Measurements from ENCODE around the gene PROX2. TPM values are rescaled to one million over a fixed set of nuclear protein-coding genes. Genes with fewer than 3 reads are reported as not detected.

Gene PROX2
- total RNA-seq, 1 donor from 2014 or later = not detected

DNA sequence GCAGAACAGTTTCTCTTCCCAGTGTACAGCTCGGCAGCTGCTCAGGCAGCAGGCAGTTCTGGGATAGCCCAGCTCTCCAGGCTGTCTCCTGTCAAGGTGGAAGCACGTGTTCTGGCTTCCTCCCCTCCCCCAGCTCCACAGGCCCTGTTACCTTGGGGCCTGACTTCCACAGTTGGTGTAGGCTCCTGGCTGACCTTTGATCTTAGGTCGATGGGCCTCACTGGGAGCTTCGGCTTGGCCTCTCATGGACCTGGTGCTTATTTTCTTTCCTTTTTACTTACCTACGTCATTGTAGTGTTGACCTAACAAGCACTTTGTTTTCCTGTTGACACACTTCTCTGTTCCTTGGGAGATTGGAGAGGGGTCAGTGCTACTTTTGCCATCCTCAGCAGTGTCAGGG is 22.7 kb upstream of the PROX2 start:
- Histone ChIP-seq H3K27ac (ENCODE audit: low read depth, low read length) (no peak overlapping the region), H3K9ac (ENCODE audit: low read depth in 1 of 3, low read length in 3 of 3) (no peak overlapping the region), H3K36me3 (ENCODE audit: control insufficient read depth in 3 of 3, insufficient read depth in 3 of 3, low read length in 3 of 3) (peaks cover 81 to 94% (median 90%) of the 10 kb centered on the region in 3 donors), H3K9me3 (ENCODE audit: control insufficient read depth in 3 of 3, low read length in 3 of 3) (no peaks in the 10 kb centered on the region), H3K4me1 (ENCODE audit: control insufficient read depth in 3 of 3, insufficient read depth in 3 of 3, low read length in 3 of 3) (no peaks in the 10 kb centered on the region), H3K27me3 (ENCODE audit: control insufficient read depth in 3 of 3, insufficient read depth in 3 of 3, low read length in 3 of 3) (no peaks in the 10 kb centered on the region), H3K4me3 (ENCODE audit: low read length in 3 of 3) (no peak overlapping the region)

DNA sequence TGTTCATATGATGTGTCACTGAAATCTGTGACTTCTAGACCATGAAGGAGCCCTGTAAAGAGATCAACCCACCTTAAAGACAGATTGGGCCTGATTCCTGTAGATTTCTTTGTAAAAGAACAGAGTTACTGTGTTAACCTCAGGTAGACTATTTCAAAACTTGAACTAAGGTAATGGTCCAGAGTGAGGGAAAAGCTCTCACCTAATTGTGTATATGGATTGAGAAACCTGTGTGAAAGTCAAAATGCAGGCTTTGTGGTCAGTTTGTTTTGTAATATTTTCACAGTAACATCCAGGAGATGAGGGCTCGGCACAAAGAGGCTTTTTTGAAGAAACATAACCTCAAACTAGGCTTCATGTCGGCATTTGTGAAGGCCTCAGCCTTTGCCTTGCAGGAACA is 22.1 kb upstream of the PROX2 start:
- H3K9ac ChIP-seq (ENCODE audit: low read depth in 1 of 3, low read length in 3 of 3) = no peak overlapping the region
- no peak overlapping the region for H3K4me3 ChIP-seq (ENCODE audit: low read length in 3 of 3)
- no peaks in the 10 kb centered on the region for H3K27me3 ChIP-seq (ENCODE audit: control insufficient read depth in 3 of 3, insufficient read depth in 3 of 3, low read length in 3 of 3)
- H3K36me3 ChIP-seq (ENCODE audit: control insufficient read depth in 3 of 3, insufficient read depth in 3 of 3, low read length in 3 of 3) = peaks cover 84 to 95% (median 93%) of the 10 kb centered on the region in 3 donors
- no peak overlapping the region for H3K27ac ChIP-seq (ENCODE audit: low read depth, low read length)
- H3K9me3 ChIP-seq (ENCODE audit: control insufficient read depth in 3 of 3, low read length in 3 of 3) = no peaks in the 10 kb centered on the region
- no peaks in the 10 kb centered on the region for H3K4me1 ChIP-seq (ENCODE audit: control insufficient read depth in 3 of 3, insufficient read depth in 3 of 3, low read length in 3 of 3)

DNA sequence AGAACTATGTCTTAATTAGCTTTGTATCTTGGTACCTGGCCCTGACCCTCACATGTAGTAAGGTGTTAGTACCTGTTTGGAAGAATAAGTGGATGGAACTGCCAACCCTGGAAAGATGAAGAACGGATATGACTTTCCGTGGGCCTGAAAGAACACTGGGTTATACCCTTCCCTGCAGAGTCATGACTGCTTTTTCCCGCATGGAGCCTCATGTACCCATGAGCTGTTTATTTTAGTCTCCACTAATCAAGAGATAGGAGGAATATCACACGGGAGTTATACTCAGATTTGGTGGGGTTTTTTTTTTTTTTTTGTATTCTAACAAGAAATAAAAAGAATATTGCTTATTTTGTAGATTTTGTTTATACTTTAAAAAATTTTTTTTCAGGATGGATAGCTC is 21.7 kb upstream of the PROX2 start:
- no peaks in the 10 kb centered on the region for H3K9me3 ChIP-seq (ENCODE audit: control insufficient read depth in 3 of 3, low read length in 3 of 3)
- H3K9ac ChIP-seq (ENCODE audit: low read depth in 1 of 3, low read length in 3 of 3) = no peak overlapping the region
- peaks cover 84 to 95% (median 93%) of the 10 kb centered on the region in 3 donors for H3K36me3 ChIP-seq (ENCODE audit: control insufficient read depth in 3 of 3, insufficient read depth in 3 of 3, low read length in 3 of 3)
- H3K4me3 ChIP-seq (ENCODE audit: low read length in 3 of 3) = no peak overlapping the region
- no peaks in the 10 kb centered on the region for H3K4me1 ChIP-seq (ENCODE audit: control insufficient read depth in 3 of 3, insufficient read depth in 3 of 3, low read length in 3 of 3)
- H3K27me3 ChIP-seq (ENCODE audit: control insufficient read depth in 3 of 3, insufficient read depth in 3 of 3, low read length in 3 of 3) = no peaks in the 10 kb centered on the region
- H3K27ac ChIP-seq (ENCODE audit: low read depth, low read length) = no peak overlapping the region

DNA sequence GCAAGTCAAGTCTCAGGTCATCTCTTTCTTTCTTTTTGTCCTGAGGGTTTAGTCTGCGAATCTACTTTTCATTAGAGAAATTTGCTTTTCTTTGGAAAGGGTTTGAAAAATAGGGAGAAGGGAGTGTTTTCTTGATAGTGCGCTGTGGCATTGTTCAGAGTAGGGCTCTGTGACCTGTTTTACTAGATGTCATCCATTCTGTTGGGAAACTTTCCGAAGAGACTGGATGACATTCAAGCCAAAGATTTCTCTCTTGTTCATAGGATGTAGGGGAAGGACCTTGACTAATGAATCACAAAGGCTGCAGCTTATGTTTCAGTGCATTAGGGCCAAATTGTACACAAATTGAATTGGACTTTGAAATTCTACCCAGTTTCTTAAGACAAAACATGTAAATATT is 20.5 kb upstream of the PROX2 start:
- Histone ChIP-seq H3K9ac (ENCODE audit: low read depth in 1 of 3, low read length in 3 of 3) (no peak overlapping the region), H3K9me3 (ENCODE audit: control insufficient read depth in 3 of 3, low read length in 3 of 3) (no peaks in the 10 kb centered on the region), H3K4me3 (ENCODE audit: low read length in 3 of 3) (no peak overlapping the region), H3K4me1 (ENCODE audit: control insufficient read depth in 3 of 3, insufficient read depth in 3 of 3, low read length in 3 of 3) (no peaks in the 10 kb centered on the region), H3K27ac (ENCODE audit: low read depth, low read length) (no peak overlapping the region), H3K36me3 (ENCODE audit: control insufficient read depth in 3 of 3, insufficient read depth in 3 of 3, low read length in 3 of 3) (peaks cover 79 to 96% (median 92%) of the 10 kb centered on the region in 3 donors), H3K27me3 (ENCODE audit: control insufficient read depth in 3 of 3, insufficient read depth in 3 of 3, low read length in 3 of 3) (no peaks in the 10 kb centered on the region)

DNA sequence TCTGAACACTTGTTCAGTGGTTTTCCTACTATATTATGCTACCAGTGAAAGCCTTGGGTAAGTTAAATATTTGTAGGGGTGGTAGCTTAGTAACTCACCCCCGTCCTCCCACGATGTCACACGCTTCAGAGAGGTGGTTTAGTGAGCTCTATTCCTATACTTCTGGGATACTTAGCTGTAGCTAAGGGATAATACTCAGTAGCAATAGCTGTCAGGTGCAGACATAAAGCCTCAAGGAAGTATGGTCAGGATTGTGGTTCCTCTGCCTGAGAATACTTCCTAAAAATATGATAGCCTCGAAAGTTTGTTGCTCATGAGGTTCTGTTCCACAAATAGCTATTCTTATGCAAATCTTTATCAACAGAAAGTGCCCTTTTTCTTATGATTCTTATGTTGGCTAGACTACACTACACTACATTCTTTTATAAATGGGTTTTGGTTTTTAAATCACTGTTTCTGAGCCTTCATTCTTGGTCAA is 17.7 kb upstream of the PROX2 start:
- Histone ChIP-seq H3K36me3 (ENCODE audit: control insufficient read depth in 3 of 3, insufficient read depth in 3 of 3, low read length in 3 of 3) (peaks cover 70 to 85% (median 79%) of the 10 kb centered on the region in 3 donors), H3K9ac (ENCODE audit: low read depth in 1 of 3, low read length in 3 of 3) (no peak overlapping the region), H3K4me1 (ENCODE audit: control insufficient read depth in 3 of 3, insufficient read depth in 3 of 3, low read length in 3 of 3) (no peaks in the 10 kb centered on the region), H3K27me3 (ENCODE audit: control insufficient read depth in 3 of 3, insufficient read depth in 3 of 3, low read length in 3 of 3) (no peaks in the 10 kb centered on the region), H3K27ac (ENCODE audit: low read depth, low read length) (no peak overlapping the region), H3K9me3 (ENCODE audit: control insufficient read depth in 3 of 3, low read length in 3 of 3) (no peaks in the 10 kb centered on the region), H3K4me3 (ENCODE audit: low read length in 3 of 3) (no peak overlapping the region)

DNA sequence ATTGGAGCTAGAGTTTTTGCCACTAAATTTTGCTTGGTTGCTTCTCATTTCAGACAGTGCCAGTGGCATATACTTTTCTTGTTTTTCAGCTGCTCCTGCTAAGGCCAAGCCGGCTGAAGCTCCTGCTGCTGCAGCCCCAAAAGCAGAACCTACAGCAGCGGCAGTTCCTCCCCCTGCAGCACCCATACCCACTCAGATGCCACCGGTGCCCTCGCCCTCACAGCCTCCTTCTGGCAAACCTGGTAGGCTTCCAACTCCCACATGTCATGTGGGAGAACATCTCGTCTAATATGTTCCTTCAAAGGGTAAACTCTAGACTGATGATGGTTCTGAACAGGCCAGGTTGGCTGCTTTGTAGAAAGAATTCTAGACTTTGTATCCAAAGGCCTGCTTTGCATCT is 16.8 kb upstream of the PROX2 start:
- H3K36me3 ChIP-seq (ENCODE audit: control insufficient read depth in 3 of 3, insufficient read depth in 3 of 3, low read length in 3 of 3) = peaks cover 62 to 77% (median 73%) of the 10 kb centered on the region in 3 donors
- H3K4me3 ChIP-seq (ENCODE audit: low read length in 3 of 3) = no peak overlapping the region
- H3K9me3 ChIP-seq (ENCODE audit: control insufficient read depth in 3 of 3, low read length in 3 of 3) = no peaks in the 10 kb centered on the region

DNA sequence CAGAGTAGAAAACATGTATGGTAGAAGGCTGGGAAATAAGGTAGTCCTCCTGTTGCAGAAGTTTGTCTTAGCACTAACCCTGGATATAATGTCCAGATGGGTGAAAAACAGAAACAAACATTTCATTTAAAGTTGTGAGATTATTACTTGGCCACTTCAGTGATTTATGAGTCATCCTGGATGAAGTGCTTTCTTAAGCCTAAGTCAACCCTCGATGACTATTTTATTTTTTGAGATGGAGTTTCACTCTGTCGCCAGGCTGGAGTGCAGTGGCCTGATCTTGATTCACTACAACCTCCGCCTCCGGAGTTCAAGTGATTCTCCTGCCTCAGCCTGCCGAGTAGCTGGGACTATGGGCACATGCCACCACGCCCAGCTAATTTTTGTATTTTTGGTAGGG is 15.9 kb upstream of the PROX2 start:
- Histone ChIP-seq H3K27ac (ENCODE audit: low read depth, low read length) (no peak overlapping the region), H3K9ac (ENCODE audit: low read depth in 1 of 3, low read length in 3 of 3) (no peak overlapping the region), H3K36me3 (ENCODE audit: control insufficient read depth in 3 of 3, insufficient read depth in 3 of 3, low read length in 3 of 3) (peaks cover 56 to 69% (median 68%) of the 10 kb centered on the region in 3 donors), H3K9me3 (ENCODE audit: control insufficient read depth in 3 of 3, low read length in 3 of 3) (no peaks in the 10 kb centered on the region), H3K4me1 (ENCODE audit: control insufficient read depth in 3 of 3, insufficient read depth in 3 of 3, low read length in 3 of 3) (no peaks in the 10 kb centered on the region), H3K4me3 (ENCODE audit: low read length in 3 of 3) (no peak overlapping the region), H3K27me3 (ENCODE audit: control insufficient read depth in 3 of 3, insufficient read depth in 3 of 3, low read length in 3 of 3) (no peaks in the 10 kb centered on the region)

More for the DNA sequence above, 16.8 kb upstream of the PROX2 start:
- no peaks in the 10 kb centered on the region for H3K4me1 ChIP-seq (ENCODE audit: control insufficient read depth in 3 of 3, insufficient read depth in 3 of 3, low read length in 3 of 3)
- no peak overlapping the region for H3K9ac ChIP-seq (ENCODE audit: low read depth in 1 of 3, low read length in 3 of 3)
- no peak overlapping the region for H3K27ac ChIP-seq (ENCODE audit: low read depth, low read length)
- H3K27me3 ChIP-seq (ENCODE audit: control insufficient read depth in 3 of 3, insufficient read depth in 3 of 3, low read length in 3 of 3) = no peaks in the 10 kb centered on the region

DNA sequence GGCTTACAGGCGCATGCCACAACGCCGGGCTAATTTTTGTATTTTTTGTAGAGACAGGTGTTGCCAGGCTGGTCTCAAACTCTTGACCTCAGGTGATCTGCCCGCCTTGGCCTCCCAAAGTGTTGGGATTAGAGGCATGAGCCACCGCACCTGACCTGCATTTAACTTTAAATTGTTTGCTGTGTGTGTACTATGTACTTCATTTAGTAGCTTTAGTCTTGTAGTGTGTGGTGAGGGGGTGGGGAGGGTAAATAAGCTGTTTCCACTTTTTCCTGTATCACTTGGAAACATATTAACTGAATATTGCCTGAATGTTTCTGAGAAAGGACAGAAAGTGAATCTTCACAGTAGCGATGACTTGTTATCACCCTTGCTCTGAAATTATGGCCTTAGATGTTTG is 14.3 kb upstream of the PROX2 start:
- Histone ChIP-seq H3K36me3 (ENCODE audit: control insufficient read depth in 3 of 3, insufficient read depth in 3 of 3, low read length in 3 of 3) (peaks cover 45 to 57% (median 55%) of the 10 kb centered on the region in 3 donors), H3K27me3 (ENCODE audit: control insufficient read depth in 3 of 3, insufficient read depth in 3 of 3, low read length in 3 of 3) (no peaks in the 10 kb centered on the region), H3K4me1 (ENCODE audit: control insufficient read depth in 3 of 3, insufficient read depth in 3 of 3, low read length in 3 of 3) (peaks cover 2 to 12% (median 10%) of the 10 kb centered on the region in 3 donors), H3K9ac (ENCODE audit: low read depth in 1 of 3, low read length in 3 of 3) (no peak overlapping the region), H3K4me3 (ENCODE audit: low read length in 3 of 3) (no peak overlapping the region), H3K27ac (ENCODE audit: low read depth, low read length) (no peak overlapping the region), H3K9me3 (ENCODE audit: control insufficient read depth in 3 of 3, low read length in 3 of 3) (no peaks in the 10 kb centered on the region)

DNA sequence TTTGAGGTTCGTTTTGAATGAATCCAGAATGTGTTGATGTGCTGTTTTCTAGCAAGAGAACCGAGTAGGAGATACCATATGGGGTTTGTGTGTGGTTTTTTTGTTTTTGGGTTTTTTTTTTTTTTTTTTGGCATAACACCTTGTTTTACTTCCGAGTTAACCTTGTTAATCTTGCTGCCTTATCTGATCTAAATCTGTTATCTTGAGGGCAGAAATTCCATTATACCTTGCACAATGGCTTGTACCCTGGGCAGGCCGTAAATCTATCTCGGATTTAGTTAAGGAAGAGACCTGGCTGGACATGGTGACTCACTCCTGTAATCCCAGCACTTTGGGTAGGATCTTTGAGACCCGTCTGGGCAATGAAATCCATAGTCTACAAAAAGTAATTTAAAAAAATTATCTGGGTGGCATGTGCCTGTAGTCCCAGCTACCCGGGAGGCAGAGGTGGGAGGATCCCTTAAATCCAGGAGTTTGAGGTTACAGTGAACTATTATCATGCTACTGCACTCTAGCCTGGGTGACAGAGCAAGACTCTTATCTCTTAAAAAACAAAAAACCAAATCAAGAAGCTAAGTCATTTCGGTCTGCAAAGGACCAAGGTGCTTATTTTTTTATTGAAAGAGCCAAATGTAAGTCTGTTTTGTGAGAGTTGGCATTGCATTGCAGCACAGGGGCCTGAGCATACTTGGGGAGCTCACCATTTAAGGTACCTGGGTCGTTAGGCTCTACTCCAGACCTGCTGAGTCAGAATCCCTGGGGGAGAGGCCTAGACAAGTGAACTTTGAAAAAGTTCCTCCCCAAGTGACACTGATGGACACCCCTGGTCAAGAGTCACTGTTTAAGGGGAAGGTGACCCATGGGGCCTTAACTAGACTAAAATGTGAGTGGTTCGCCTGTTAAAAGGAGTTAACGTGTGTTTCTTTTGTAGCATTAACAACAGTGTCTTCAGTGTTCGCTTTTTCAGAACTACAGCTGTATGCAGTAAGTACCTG is 12.5 kb upstream of the PROX2 start:
- H3K4me1 ChIP-seq (ENCODE audit: control insufficient read depth in 3 of 3, insufficient read depth in 3 of 3, low read length in 3 of 3) = peaks cover 16 to 30% (median 28%) of the 10 kb centered on the region in 3 donors
- H3K9me3 ChIP-seq (ENCODE audit: control insufficient read depth in 3 of 3, low read length in 3 of 3) = no peaks in the 10 kb centered on the region

DNA sequence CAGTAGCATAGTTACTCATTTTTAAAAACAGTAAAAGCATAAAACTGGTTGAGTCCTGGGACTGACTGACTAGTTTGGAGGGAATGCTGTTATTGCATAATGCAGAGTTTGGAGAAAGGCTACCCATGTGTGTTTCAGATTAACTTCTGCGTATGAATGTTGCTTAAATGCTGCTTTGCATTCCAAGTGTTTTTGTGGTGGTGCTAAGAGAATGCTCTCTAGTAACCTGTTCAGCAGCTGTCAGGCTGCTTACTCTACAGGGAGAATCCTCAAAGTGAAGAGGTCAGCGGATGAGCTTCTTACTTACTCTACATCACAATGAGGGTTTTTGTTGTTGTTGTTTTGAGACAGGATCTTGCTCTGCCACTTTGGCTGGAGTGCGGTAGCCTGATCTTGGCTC is 10.1 kb upstream of the PROX2 start:
- peaks cover 29 to 48% (median 42%) of the 10 kb centered on the region in 3 donors for H3K4me1 ChIP-seq (ENCODE audit: control insufficient read depth in 3 of 3, insufficient read depth in 3 of 3, low read length in 3 of 3)
- no peaks in the 10 kb centered on the region for H3K27me3 ChIP-seq (ENCODE audit: control insufficient read depth in 3 of 3, insufficient read depth in 3 of 3, low read length in 3 of 3)
- H3K4me3 ChIP-seq (ENCODE audit: low read length in 3 of 3) = no peak overlapping the region
- no peak overlapping the region for H3K9ac ChIP-seq (ENCODE audit: low read depth in 1 of 3, low read length in 3 of 3)
- H3K27ac ChIP-seq (ENCODE audit: low read depth, low read length) = peak overlapping the region; percentile 48
- H3K36me3 ChIP-seq (ENCODE audit: control insufficient read depth in 3 of 3, insufficient read depth in 3 of 3, low read length in 3 of 3) = peaks cover 16 to 20% (median 18%) of the 10 kb centered on the region in 3 donors
- H3K9me3 ChIP-seq (ENCODE audit: control insufficient read depth in 3 of 3, low read length in 3 of 3) = no peaks in the 10 kb centered on the region

More for the DNA sequence above, 12.5 kb upstream of the PROX2 start:
- Histone ChIP-seq H3K4me3 (ENCODE audit: low read length in 3 of 3) (no peak overlapping the region), H3K27ac (ENCODE audit: low read depth, low read length) (no peak overlapping the region), H3K27me3 (ENCODE audit: control insufficient read depth in 3 of 3, insufficient read depth in 3 of 3, low read length in 3 of 3) (no peaks in the 10 kb centered on the region), H3K36me3 (ENCODE audit: control insufficient read depth in 3 of 3, insufficient read depth in 3 of 3, low read length in 3 of 3) (peaks cover 31 to 41% (median 41%) of the 10 kb centered on the region in 3 donors), H3K9ac (ENCODE audit: low read depth in 1 of 3, low read length in 3 of 3) (peak overlapping the region in 1 of 3 donors; percentile 43)
